GM12878 (cell line): ENCODE measurements around the gene TOP2A.

Experiments used
- CTCF ChIP-seq, 3 experiments: IDR thresholded peaks in 2 of 3; conservative IDR thresholded peaks in 1 of 3; 2 replicates each; pipeline ENCODE4 v1.5.1; 2011; ENCODE audit warnings: low read depth in 3 of 3, low read length in 3 of 3, mild to moderate bottlenecking in 3 of 3, control low read depth in 2 of 3, moderate library complexity in 2 of 3, inconsistent platforms in 1 of 3, mixed read lengths in 1 of 3; ENCODE audit not compliant: control insufficient read depth in 2 of 3, insufficient read depth in 1 of 3; ENCODE audit errors: extremely low read depth in 1 of 3
- EP300 ChIP-seq, 2 experiments: fragments of 150-350 bp in 1 of 2; IDR thresholded peaks; 2 replicates each; pipeline ENCODE4 v1.6.1; 2011 to 2012; ENCODE audit warnings: low read depth in 2 of 2, low read length in 2 of 2, borderline replicate concordance in 1 of 2, improper control_type of control experiment in 1 of 2, inconsistent platforms in 1 of 2; ENCODE audit not compliant: control insufficient read depth in 1 of 2
- PKNOX1 ChIP-seq: fragments of 450-650 bp; IDR thresholded peaks from 2 replicates; pipeline ENCODE4 v1.6.1; 2016; ENCODE audit warnings: mild to moderate bottlenecking
- YY1 ChIP-seq: IDR thresholded peaks from 2 replicates; pipeline ENCODE4 v1.6.1; 2011; ENCODE audit warnings: low read depth, mild to moderate bottlenecking, low read length
- ZNF687 ChIP-seq: fragments of 450-650 bp; IDR thresholded peaks from 2 replicates; pipeline ENCODE4 v1.6.1; 2017; ENCODE audit warnings: mild to moderate bottlenecking, moderate library complexity

GRCh38 chr17:40461732-40462342 lies 44.1 kb upstream of the TOP2A start:
- TF ChIP-seq CTCF (IDR thresholded peaks at IDR 0.05 in 2 of 3, conservative IDR thresholded peaks at IDR 0.05 in 1 of 3; ENCODE audit: control insufficient read depth in 2 of 3, extremely low read depth in 1 of 3, insufficient read depth in 1 of 3, low read depth in 3 of 3, low read length in 3 of 3) (no peak), YY1 (no peak), PKNOX1 (no peak), EP300 (IDR thresholded peaks at IDR 0.05; ENCODE audit: borderline replicate concordance in 1 of 2, control insufficient read depth in 1 of 2, low read depth in 2 of 2, low read length in 2 of 2) (no peak), ZNF687 (no peak)
